Stimulated activated naive B cell treated with anti-CD40 and anti-IgM and Interleukin-4, amounts not matched to agents 10 μg/mL and 1 μg/mL and 100 μg/mL, for 72 hours (primary cell): Measurements from ENCODE around the gene PTPRN.
"Not testable (repeated sequence)": the region's sequence is repeated elsewhere in the genome, so short reads cannot be mapped to it uniquely, and the experiment has no call there.

Source experiments
- ATAC-seq, 2 donors: fragments of 150-1000 bp; cut with Tn5 transposase; replicated peaks; 2 replicates each; pipeline ENCODE4 v1.10.0; 2021; ENCODE audit warnings: moderate library complexity in 1 of 2
- DNase-seq: peaks from one replicate; pipeline ENCODE4 v3.0.0; 2021
- H3K27ac Mint-ChIP-seq: one replicate; pipeline ENCODE4 v1.8.0; 2022; ENCODE audit warnings: mild to moderate bottlenecking, mixed read lengths
- H3K27me3 Mint-ChIP-seq, 2 donors: one replicate each; pipeline ENCODE4 v1.8.0; 2022; ENCODE audit warnings: mixed read lengths in 2 of 2
- H3K36me3 Mint-ChIP-seq, 2 donors: one replicate each; pipeline ENCODE4 v1.8.0; 2022; ENCODE audit warnings: mixed read lengths in 2 of 2, mild to moderate bottlenecking in 1 of 2
- H3K4me1 Mint-ChIP-seq, 2 donors: one replicate each; pipeline ENCODE4 v1.8.0; 2022; ENCODE audit warnings: mixed read lengths in 2 of 2, mild to moderate bottlenecking in 1 of 2
- H3K4me3 Mint-ChIP-seq, 2 donors: one replicate each; pipeline ENCODE4 v1.8.0; 2022; ENCODE audit warnings: mild to moderate bottlenecking in 2 of 2, mixed read lengths in 2 of 2, moderate library complexity in 1 of 2
- H3K9me3 Mint-ChIP-seq, 2 donors: one replicate each; pipeline ENCODE4 v1.8.0; 2022; ENCODE audit warnings: mixed read lengths in 2 of 2, mild to moderate bottlenecking in 1 of 2

PTPRN gene

GRCh38 chr2:219287116-219287440, 22.1 kb downstream of the PTPRN start:
- ATAC-seq, H3K4me3 Mint-ChIP-seq, H3K27ac Mint-ChIP-seq, H3K9me3 Mint-ChIP-seq, H3K27me3 Mint-ChIP-seq, DNase-seq: not testable (repeated sequence)
- Mint-ChIP-seq H3K4me1 (peaks cover 11 to 32% of the 10 kb centered on the region in 2 donors), H3K36me3 (peaks cover 17 to 31% of the 10 kb centered on the region in 2 donors)

GRCh38 chr2:219286436-219287115, 22.6 kb downstream of the PTPRN start:
- H3K36me3 Mint-ChIP-seq: peaks cover 17 to 32% of the 10 kb centered on the region in 2 donors
- H3K27ac Mint-ChIP-seq: peak overlapping the region; percentile 47
- no peak for ATAC-seq
- H3K9me3 Mint-ChIP-seq: no peaks in the 10 kb centered on the region
- peaks cover 11 to 36% of the 10 kb centered on the region in 2 donors for H3K4me1 Mint-ChIP-seq
- H3K4me3 Mint-ChIP-seq: no peak overlapping the region
- no peaks in the 10 kb centered on the region for H3K27me3 Mint-ChIP-seq
- DNase-seq: no peak

- ATAC-seq: no peak
- Mint-ChIP-seq H3K27me3 (no peaks in the 10 kb centered on the region), H3K4me1 (peaks cover 16 to 42% of the 10 kb centered on the region in 2 donors), H3K9me3 (no peaks in the 10 kb centered on the region), H3K36me3 (peaks cover 21 to 38% of the 10 kb centered on the region in 2 donors), H3K4me3 (no peak overlapping the region), H3K27ac (peak overlapping the region; percentile 47)
- DNase-seq: no peak
These were observed 23.2 kb downstream of the PTPRN start for GRCh38 chr2:219285894-219286425.

- H3K9me3 Mint-ChIP-seq: no peaks in the 10 kb centered on the region
- ATAC-seq (no peak), DNase-seq (no peak)
- H3K27ac Mint-ChIP-seq: no peak overlapping the region
- no peak overlapping the region for H3K4me3 Mint-ChIP-seq
- no peaks in the 10 kb centered on the region for H3K27me3 Mint-ChIP-seq
- peaks cover 27 to 44% of the 10 kb centered on the region in 2 donors for H3K36me3 Mint-ChIP-seq
- peaks cover 22 to 48% of the 10 kb centered on the region in 2 donors for H3K4me1 Mint-ChIP-seq
These were observed 23.8 kb downstream of the PTPRN start for GRCh38 chr2:219285373-219285735.

- ATAC-seq: no peak
- H3K27me3 Mint-ChIP-seq: no peaks in the 10 kb centered on the region
- H3K9me3 Mint-ChIP-seq: no peaks in the 10 kb centered on the region
- H3K27ac Mint-ChIP-seq: no peak overlapping the region
- no peak for DNase-seq
- H3K4me3 Mint-ChIP-seq: no peak overlapping the region
- peaks cover 30 to 49% of the 10 kb centered on the region in 2 donors for H3K36me3 Mint-ChIP-seq
- H3K4me1 Mint-ChIP-seq: peaks cover 28 to 54% of the 10 kb centered on the region in 2 donors
These were observed 24.5 kb downstream of the PTPRN start for GRCh38 chr2:219284501-219285372.

- ATAC-seq: no peak
These were observed 26.1 kb downstream of the PTPRN start for GRCh38 chr2:219282943-219283581.

GRCh38 chr2:219282375-219282774, 26.8 kb downstream of the PTPRN start:
- Mint-ChIP-seq H3K27ac (no peak overlapping the region), H3K36me3 (peaks cover 32 to 51% of the 10 kb centered on the region in 2 donors), H3K4me3 (no peak overlapping the region), H3K9me3 (no peaks in the 10 kb centered on the region), H3K27me3 (no peaks in the 10 kb centered on the region), H3K4me1 (peaks cover 44 to 66% of the 10 kb centered on the region in 2 donors)
- DNase-seq (no peak), ATAC-seq (no peak)

More at GRCh38 chr2:219282943-219283581, 26.1 kb downstream of the PTPRN start:
- H3K27ac Mint-ChIP-seq: no peak overlapping the region
- H3K4me1 Mint-ChIP-seq: peaks cover 38 to 66% of the 10 kb centered on the region in 2 donors
- H3K9me3 Mint-ChIP-seq: no peaks in the 10 kb centered on the region
- no peak overlapping the region for H3K4me3 Mint-ChIP-seq
- H3K36me3 Mint-ChIP-seq: peaks cover 32 to 51% of the 10 kb centered on the region in 2 donors
- DNase-seq: no peak
- no peaks in the 10 kb centered on the region for H3K27me3 Mint-ChIP-seq

GRCh38 chr2:219281588-219281987, 27.6 kb downstream of the PTPRN start:
- Mint-ChIP-seq H3K4me3 (no peak overlapping the region), H3K4me1 (peaks cover 45 to 70% of the 10 kb centered on the region in 2 donors), H3K27me3 (no peaks in the 10 kb centered on the region), H3K36me3 (peaks cover 32 to 50% of the 10 kb centered on the region in 2 donors), H3K9me3 (no peaks in the 10 kb centered on the region), H3K27ac (no peak overlapping the region)
- ATAC-seq (no peak), DNase-seq (no peak)

- peaks cover 41 to 63% of the 10 kb centered on the region in 2 donors for H3K4me1 Mint-ChIP-seq
- H3K36me3 Mint-ChIP-seq: peaks cover 27 to 44% of the 10 kb centered on the region in 2 donors
- H3K27me3 Mint-ChIP-seq: no peaks in the 10 kb centered on the region
- DNase-seq (peak; percentile 16), ATAC-seq (no peak)
- H3K9me3 Mint-ChIP-seq: no peaks in the 10 kb centered on the region
- peak overlapping the region; percentile 98 for H3K27ac Mint-ChIP-seq
- peak overlapping the region; percentile 91 to 98 for H3K4me3 Mint-ChIP-seq
These were observed 28.6 kb downstream of the PTPRN start for GRCh38 chr2:219280651-219281050.

- Mint-ChIP-seq H3K27ac (peak overlapping the region; percentile 98), H3K9me3 (no peaks in the 10 kb centered on the region), H3K36me3 (peaks cover 27 to 40% of the 10 kb centered on the region in 2 donors), H3K4me3 (peak overlapping the region; percentile 91 to 98), H3K4me1 (peaks cover 41 to 57% of the 10 kb centered on the region in 2 donors), H3K27me3 (no peaks in the 10 kb centered on the region)
- no peak for DNase-seq
- ATAC-seq: no peak
These were observed 29.2 kb downstream of the PTPRN start for GRCh38 chr2:219279916-219280516.

GRCh38 chr2:219279151-219279915, 29.9 kb downstream of the PTPRN start, which contains the start of gene DNAJB2:
Gene DNAJB2 (plus strand): TSS chr2:219279366. CDS start chr2:219279834, 468 bp downstream.
- ATAC-seq (peak; percentile 84 to 88), DNase-seq (peak; percentile 99)
- Mint-ChIP-seq H3K27ac (peak within 1 kb of the TSS; percentile 98), H3K27me3 (no peaks in the 10 kb centered on the region), H3K9me3 (no peaks in the 10 kb centered on the region), H3K4me3 (peak within 1 kb of the TSS; percentile 91 to 98), H3K4me1 (peaks cover 41 to 56% of the 10 kb centered on the region in 2 donors), H3K36me3 (peaks cover 27 to 40% of the 10 kb centered on the region in 2 donors)

GRCh38 chr2:219278655-219279150, 30.5 kb downstream of the PTPRN start:
- Mint-ChIP-seq H3K27me3 (no peaks in the 10 kb centered on the region), H3K36me3 (peaks cover 24 to 33% of the 10 kb centered on the region in 2 donors), H3K27ac (peak overlapping the region; percentile 98), H3K4me1 (peaks cover 41 to 56% of the 10 kb centered on the region in 2 donors), H3K9me3 (no peaks in the 10 kb centered on the region), H3K4me3 (peak overlapping the region; percentile 91 to 98)
- DNase-seq (peak; percentile 18), ATAC-seq (peak; percentile 7 to 10)
